ENCODE measurements around the gene LIPA.

- TF ChIP-seq CTCF (conservative IDR thresholded peaks at IDR 0.05) = no peak
- TF ChIP-seq EZH2 (IDR thresholded peaks at IDR 0.05; ENCODE audit: low read depth) = no peak
Measured at GRCh38 chr10:89297791-89298190, 46.2 kb upstream of the LIPA start.
